ENCODE data around the gene BCKDHB.
"Not testable (repeated sequence)": the region's sequence is repeated elsewhere in the genome, so short reads cannot be mapped to it uniquely, and the experiment has no call there.

BCKDHB gene

GRCh38 chr6:80282913-80283554 lies 176.6 kb downstream of the BCKDHB start:
- FAIRE-seq, result no peak
- TF ChIP-seq POLR2A (IDR thresholded peaks at IDR 0.05; ENCODE audit: low read depth, low read length) (no peak), POLR2AphosphoS5 (IDR thresholded peaks at IDR 0.05; ENCODE audit: low read depth, low read length) (no peak), POU2F2 (IDR thresholded peaks at IDR 0.05; ENCODE audit: low read depth, low read length) (no peak), SPI1 (IDR thresholded peaks at IDR 0.05; ENCODE audit: low read depth, low read length) (no peak)

DNA sequence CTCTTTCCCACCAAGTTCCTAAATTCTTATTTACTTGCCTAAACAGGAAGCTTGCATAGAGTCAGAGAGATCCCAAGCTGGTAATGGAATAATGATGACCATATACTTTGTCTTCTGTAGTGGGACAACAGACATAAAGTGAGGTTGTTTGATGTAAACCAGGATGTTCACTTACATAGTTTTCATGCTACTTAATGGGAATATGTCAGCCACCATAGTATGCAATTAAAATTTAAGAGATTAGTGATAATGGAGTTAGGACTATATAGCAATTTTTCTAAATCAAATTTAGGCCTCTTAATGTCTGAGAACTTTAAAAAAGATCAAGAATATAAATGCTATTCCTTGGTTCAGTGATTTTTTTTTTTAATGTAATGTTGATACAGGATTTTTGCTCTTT lies 180.6 kb downstream of the BCKDHB start:
- FAIRE-seq (no peak), DNase-seq (ENCODE audit: insufficient read length, low spot score) (no peak)
- TF ChIP-seq POU2F2 (IDR thresholded peaks at IDR 0.05; ENCODE audit: low read depth, low read length), result no peak
- TF ChIP-seq SPI1 (IDR thresholded peaks at IDR 0.05; ENCODE audit: low read depth, low read length), result no peak
- TF ChIP-seq PAX5 (IDR thresholded peaks at IDR 0.05; ENCODE audit: insufficient read depth, low read length, severe bottlenecking), result no peak
- TF ChIP-seq POLR2AphosphoS5 (IDR thresholded peaks at IDR 0.05; ENCODE audit: low read depth, low read length), result no peak
- no peak for TF ChIP-seq POLR2A (IDR thresholded peaks at IDR 0.05; ENCODE audit: low read depth, low read length)
- no peak for TF ChIP-seq TAF1 (IDR thresholded peaks at IDR 0.05; ENCODE audit: low read depth, low read length)

More at GRCh38 chr6:80282913-80283554, 176.6 kb downstream of the BCKDHB start:
- no peak for DNase-seq (ENCODE audit: insufficient read length, low spot score)

GRCh38 chr6:80287607-80288006 lies 181.1 kb downstream of the BCKDHB start:
- DNase-seq (ENCODE audit: insufficient read length, low spot score), result no peak
- FAIRE-seq, result no peak

GRCh38 chr6:80289727-80290126 lies 183.3 kb downstream of the BCKDHB start:
- DNase-seq (ENCODE audit: insufficient read length, low spot score) (no peak), FAIRE-seq (no peak)
- TF ChIP-seq PAX5 (IDR thresholded peaks at IDR 0.05; ENCODE audit: insufficient read depth, low read length, severe bottlenecking), result no peak
- TF ChIP-seq SPI1 (IDR thresholded peaks at IDR 0.05; ENCODE audit: low read depth, low read length), result no peak
- no peak for TF ChIP-seq TAF1 (IDR thresholded peaks at IDR 0.05; ENCODE audit: low read depth, low read length)
- no peak for TF ChIP-seq POU2F2 (IDR thresholded peaks at IDR 0.05; ENCODE audit: low read depth, low read length)
- no peak for TF ChIP-seq POLR2A (IDR thresholded peaks at IDR 0.05; ENCODE audit: low read depth, low read length)
- TF ChIP-seq POLR2AphosphoS5 (IDR thresholded peaks at IDR 0.05; ENCODE audit: low read depth, low read length), result no peak

More at GRCh38 chr6:80287607-80288006, 181.1 kb downstream of the BCKDHB start:
- no peak for TF ChIP-seq TAF1 (IDR thresholded peaks at IDR 0.05; ENCODE audit: low read depth, low read length)

GRCh38 chr6:80294531-80294930 lies 188.1 kb downstream of the BCKDHB start:
- not testable (repeated sequence) for FAIRE-seq; DNase-seq (ENCODE audit: insufficient read length, low spot score)

DNA sequence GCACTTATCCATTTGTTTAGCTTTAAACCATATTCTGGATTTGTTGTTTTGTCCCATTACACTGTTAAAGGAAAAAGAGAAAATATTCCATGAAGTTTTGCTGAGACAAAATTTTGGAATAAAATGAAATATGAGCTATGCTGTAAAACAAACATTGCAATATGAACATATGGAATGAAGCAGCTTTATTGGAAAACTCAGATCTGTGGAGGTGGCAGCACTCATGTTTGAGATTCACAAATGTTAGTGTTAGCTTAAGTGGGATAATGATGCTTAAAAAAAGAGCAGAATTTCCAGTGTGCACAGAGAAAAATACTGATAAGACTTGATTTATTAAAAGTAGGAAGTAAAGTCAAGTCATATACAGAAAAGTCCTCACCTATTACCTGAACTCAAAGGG lies 196.2 kb downstream of the BCKDHB start:
- DNase-seq (ENCODE audit: insufficient read length, low spot score), result no peak
- no peak for FAIRE-seq
- TF ChIP-seq POLR2AphosphoS5 (IDR thresholded peaks at IDR 0.05; ENCODE audit: low read depth, low read length) (no peak), SPI1 (IDR thresholded peaks at IDR 0.05; ENCODE audit: low read depth, low read length) (no peak), POLR2A (IDR thresholded peaks at IDR 0.05; ENCODE audit: low read depth, low read length) (no peak), TAF1 (IDR thresholded peaks at IDR 0.05; ENCODE audit: low read depth, low read length) (no peak), POU2F2 (IDR thresholded peaks at IDR 0.05; ENCODE audit: low read depth, low read length) (no peak), PAX5 (IDR thresholded peaks at IDR 0.05; ENCODE audit: insufficient read depth, low read length, severe bottlenecking) (no peak)

DNA sequence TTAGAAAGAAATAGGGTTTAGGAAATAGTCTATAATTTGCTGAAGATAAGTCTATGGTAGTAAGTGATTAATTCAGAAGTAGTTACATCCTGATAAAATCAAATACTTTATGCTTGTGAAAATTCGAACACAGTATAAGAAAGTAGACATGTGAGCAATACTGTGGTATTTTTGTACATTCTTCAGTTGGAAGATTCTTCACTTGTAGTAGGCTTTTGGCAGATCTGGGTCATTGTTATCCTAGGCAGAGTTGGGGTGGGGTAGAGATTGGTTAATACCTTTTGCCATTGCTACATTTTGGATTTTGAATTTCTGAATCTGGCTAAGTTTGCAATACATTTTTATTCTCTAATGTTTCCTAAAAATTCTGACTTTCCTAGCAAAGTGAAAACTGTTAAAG lies 197.5 kb downstream of the BCKDHB start:
- DNase-seq (ENCODE audit: insufficient read length, low spot score) (no peak), FAIRE-seq (no peak)
- no peak for TF ChIP-seq POU2F2 (IDR thresholded peaks at IDR 0.05; ENCODE audit: low read depth, low read length)
- no peak for TF ChIP-seq POLR2AphosphoS5 (IDR thresholded peaks at IDR 0.05; ENCODE audit: low read depth, low read length)
- TF ChIP-seq SPI1 (IDR thresholded peaks at IDR 0.05; ENCODE audit: low read depth, low read length), result no peak
- no peak for TF ChIP-seq PAX5 (IDR thresholded peaks at IDR 0.05; ENCODE audit: insufficient read depth, low read length, severe bottlenecking)
- TF ChIP-seq POLR2A (IDR thresholded peaks at IDR 0.05; ENCODE audit: low read depth, low read length), result no peak
- TF ChIP-seq TAF1 (IDR thresholded peaks at IDR 0.05; ENCODE audit: low read depth, low read length), result no peak

- TF ChIP-seq SPI1 (IDR thresholded peaks at IDR 0.05; ENCODE audit: low read depth, low read length), result no peak
- TF ChIP-seq POLR2A (IDR thresholded peaks at IDR 0.05; ENCODE audit: low read depth, low read length), result no peak
- TF ChIP-seq TAF1 (IDR thresholded peaks at IDR 0.05; ENCODE audit: low read depth, low read length), result no peak
- no peak for TF ChIP-seq PAX5 (IDR thresholded peaks at IDR 0.05; ENCODE audit: insufficient read depth, low read length, severe bottlenecking)
- no peak for TF ChIP-seq POU2F2 (IDR thresholded peaks at IDR 0.05; ENCODE audit: low read depth, low read length)
- no peak for TF ChIP-seq POLR2AphosphoS5 (IDR thresholded peaks at IDR 0.05; ENCODE audit: low read depth, low read length)
- no peak for FAIRE-seq
Observed at GRCh38 chr6:80314531-80314930, 208.1 kb downstream of the BCKDHB start.

GRCh38 chr6:80316686-80317231 lies 210.3 kb downstream of the BCKDHB start:
- DNase-seq (ENCODE audit: insufficient read length, low spot score), result no peak
- FAIRE-seq, result no peak
- TF ChIP-seq SPI1 (IDR thresholded peaks at IDR 0.05; ENCODE audit: low read depth, low read length) (no peak), POLR2A (IDR thresholded peaks at IDR 0.05; ENCODE audit: low read depth, low read length) (no peak), TAF1 (IDR thresholded peaks at IDR 0.05; ENCODE audit: low read depth, low read length) (no peak), POLR2AphosphoS5 (IDR thresholded peaks at IDR 0.05; ENCODE audit: low read depth, low read length) (no peak), POU2F2 (IDR thresholded peaks at IDR 0.05; ENCODE audit: low read depth, low read length) (no peak), PAX5 (IDR thresholded peaks at IDR 0.05; ENCODE audit: insufficient read depth, low read length, severe bottlenecking) (no peak)

More at GRCh38 chr6:80314531-80314930, 208.1 kb downstream of the BCKDHB start:
- DNase-seq (ENCODE audit: insufficient read length, low spot score), result no peak

DNA sequence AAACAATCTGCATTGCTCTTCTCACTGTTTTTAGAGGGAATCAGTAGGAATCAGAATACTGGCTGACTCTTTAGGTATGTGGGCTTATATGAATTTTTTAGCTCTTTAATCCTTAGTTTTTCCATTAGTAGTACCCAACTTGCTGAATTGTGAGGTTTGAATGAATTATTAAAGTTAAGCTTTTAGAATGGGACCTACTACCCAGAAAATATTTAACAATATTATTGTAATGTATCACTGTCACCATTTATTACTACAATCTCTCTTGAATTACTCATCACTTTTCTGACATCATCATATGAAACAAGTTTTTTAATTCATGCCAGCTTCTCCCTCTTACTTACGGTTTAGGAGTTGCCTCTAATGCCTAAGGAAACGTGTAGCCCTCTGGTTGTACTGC lies 212.7 kb downstream of the BCKDHB start:
- TF ChIP-seq POU2F2 (IDR thresholded peaks at IDR 0.05; ENCODE audit: low read depth, low read length) (no peak), PAX5 (IDR thresholded peaks at IDR 0.05; ENCODE audit: insufficient read depth, low read length, severe bottlenecking) (no peak), POLR2A (IDR thresholded peaks at IDR 0.05; ENCODE audit: low read depth, low read length) (no peak), POLR2AphosphoS5 (IDR thresholded peaks at IDR 0.05; ENCODE audit: low read depth, low read length) (no peak), SPI1 (IDR thresholded peaks at IDR 0.05; ENCODE audit: low read depth, low read length) (no peak), TAF1 (IDR thresholded peaks at IDR 0.05; ENCODE audit: low read depth, low read length) (no peak)
- FAIRE-seq, result no peak
- no peak for DNase-seq (ENCODE audit: insufficient read length, low spot score)
